ENCODE data around the gene TLE1.

The TLE1 gene

DNA sequence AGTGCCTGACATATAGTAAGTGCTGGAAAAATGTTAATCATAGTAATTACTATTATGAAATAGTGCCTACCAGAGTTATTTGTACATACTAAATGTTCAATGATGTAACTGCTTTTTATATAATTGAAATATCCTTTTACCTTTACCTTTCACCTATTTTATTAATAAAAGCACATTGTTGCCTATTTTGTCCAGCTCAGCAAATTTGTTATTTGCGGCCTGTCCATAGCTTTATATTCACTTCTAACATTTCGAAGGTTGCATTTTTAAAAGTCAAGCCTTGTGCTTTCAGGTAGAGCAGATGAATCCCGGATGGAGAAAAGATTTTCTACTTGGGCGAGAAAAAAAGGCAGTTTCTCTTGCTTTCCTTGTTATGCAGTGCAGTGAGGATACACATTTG is 119.3 kb downstream of the TLE1 start:
- DNase-seq = no peak

GRCh38 chr9:81566074-81566698 is 123.2 kb downstream of the TLE1 start:
- no peak for DNase-seq

- DNase-seq = no peak
Measured at GRCh38 chr9:81565609-81566008, 123.7 kb downstream of the TLE1 start.

- DNase-seq = no peak
Measured at GRCh38 chr9:81565144-81565543, 124.2 kb downstream of the TLE1 start.

DNA sequence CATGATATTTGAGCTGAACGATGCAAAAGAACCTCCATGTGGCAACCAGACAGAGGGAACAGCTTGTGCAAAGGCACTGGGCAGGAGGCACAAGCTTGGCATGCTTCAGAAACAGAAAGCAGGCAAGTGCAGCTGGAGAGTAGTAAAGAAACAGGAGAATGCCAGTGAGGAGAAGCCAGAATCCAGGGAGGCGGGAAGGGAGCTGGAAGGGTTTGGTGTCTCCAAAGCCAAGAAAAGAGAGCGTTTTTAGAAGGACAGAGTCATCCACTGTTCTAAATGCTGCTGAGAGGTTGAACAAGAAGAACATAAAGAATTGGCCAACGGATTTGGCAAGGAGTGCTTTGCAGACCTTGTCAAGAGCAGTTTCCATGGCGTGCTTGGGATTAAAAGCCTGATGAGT is 124.7 kb downstream of the TLE1 start:
- DNase-seq = no peak

DNA sequence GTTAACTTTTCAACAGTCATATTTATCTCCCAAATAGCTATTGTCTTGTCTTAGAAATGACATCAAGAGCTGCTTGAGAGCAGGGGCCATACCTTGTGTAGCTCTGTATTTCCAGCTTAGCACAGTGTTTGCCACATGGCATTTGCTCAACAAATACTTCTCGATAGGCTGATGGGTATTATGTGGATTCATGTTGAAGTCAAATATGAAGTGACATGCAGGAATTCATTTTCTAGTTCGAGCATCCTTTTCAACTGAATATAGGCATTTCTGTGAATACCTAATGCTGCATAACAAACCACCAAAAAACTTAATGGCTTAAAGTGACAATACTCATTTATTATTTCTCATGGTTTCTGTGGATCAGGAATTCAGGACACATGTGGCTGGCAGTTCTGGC is 125.6 kb downstream of the TLE1 start:
- DNase-seq = no peak

GRCh38 chr9:81563020-81563407 is 126.3 kb downstream of the TLE1 start:
- no peak for DNase-seq

- no peak for DNase-seq
Measured at GRCh38 chr9:81562231-81563019, 126.9 kb downstream of the TLE1 start.

DNA sequence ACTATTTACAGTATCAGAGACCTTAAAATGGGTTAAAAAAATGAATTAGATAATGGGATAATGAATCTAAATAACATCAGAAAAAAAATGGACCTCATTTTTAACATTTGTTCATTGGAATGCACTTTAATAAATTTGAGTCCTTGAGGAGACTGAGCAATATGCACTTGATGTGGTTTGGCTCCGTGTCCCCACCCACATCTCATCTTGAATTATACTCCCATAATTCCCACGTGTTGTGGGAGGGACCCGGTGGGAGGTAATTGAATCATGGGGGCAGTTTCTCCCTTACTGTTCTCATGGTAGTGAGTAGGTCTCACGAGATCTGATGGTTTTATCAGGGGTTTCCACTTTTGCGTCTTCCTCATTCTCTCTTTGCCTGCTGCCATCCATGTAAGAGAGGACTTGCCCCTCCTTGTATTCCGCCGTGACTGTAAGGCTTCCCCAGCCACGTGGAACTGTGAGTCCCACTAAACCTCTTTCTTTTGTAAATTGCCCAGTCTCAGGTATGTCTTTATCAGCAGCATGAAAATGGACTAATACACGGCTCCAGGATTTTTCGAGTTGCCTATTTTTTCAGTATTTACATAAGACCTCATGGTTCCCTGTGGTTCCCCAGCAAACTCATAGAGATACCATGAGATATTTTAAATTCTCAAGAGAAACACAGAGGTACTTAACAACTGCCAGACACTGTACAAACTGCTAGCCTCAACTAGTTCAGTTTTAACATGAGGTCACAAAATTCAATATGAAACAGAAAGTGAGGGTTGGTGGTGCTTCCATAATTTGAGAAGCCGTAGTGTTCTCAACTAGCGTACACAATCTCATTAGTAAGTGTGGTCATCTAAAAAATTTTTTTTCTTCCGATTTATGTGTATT is 128.3 kb downstream of the TLE1 start:
- DNase-seq = no peak

- DNase-seq = no peak
Measured at GRCh38 chr9:81559709-81560108, 129.6 kb downstream of the TLE1 start.

DNA sequence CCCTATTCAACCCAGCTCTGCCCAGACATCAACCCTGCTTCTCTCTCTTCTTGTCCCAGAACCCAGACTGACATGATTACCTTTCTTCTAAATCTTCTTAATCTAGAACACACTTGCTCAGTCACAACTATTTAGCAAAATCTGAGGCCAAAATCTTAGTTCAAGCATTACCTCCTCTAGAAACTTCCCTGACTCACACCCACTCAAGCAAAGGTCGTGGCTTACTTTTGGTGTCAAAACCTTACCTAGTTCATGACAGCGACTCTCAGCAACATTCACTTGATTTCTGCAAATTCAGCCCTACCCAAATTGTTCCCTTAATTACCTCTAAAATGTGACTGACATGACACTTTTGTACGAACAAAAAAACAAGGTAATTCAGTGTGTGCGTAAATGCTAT is 130.2 kb downstream of the TLE1 start:
- DNase-seq = no peak

GRCh38 chr9:81558091-81558830 is 131.1 kb downstream of the TLE1 start:
- DNase-seq = no peak

GRCh38 chr9:81557452-81558090 is 131.8 kb downstream of the TLE1 start:
- DNase-seq = no peak

DNA sequence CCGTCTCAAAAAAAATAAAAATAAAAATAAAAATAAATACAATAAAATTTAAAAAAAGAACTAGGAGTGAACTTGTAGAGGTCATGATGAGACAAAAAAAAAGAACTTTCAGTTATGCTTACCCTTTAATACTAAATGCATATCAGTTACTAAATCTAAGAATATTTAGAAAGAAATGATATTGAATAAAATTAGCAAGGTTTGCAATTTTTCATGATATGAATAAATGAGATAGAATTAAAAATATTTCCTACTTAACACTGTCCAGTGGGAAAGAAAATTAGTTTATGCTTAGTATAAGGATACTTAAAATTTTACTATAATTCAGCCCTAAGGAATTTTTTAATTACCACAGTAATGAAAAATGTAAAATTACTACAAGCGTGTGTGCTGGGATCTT is 132.4 kb downstream of the TLE1 start:
- DNase-seq = no peak

GRCh38 chr9:81552581-81552991 is 136.8 kb downstream of the TLE1 start:
- DNase-seq = no peak

DNA sequence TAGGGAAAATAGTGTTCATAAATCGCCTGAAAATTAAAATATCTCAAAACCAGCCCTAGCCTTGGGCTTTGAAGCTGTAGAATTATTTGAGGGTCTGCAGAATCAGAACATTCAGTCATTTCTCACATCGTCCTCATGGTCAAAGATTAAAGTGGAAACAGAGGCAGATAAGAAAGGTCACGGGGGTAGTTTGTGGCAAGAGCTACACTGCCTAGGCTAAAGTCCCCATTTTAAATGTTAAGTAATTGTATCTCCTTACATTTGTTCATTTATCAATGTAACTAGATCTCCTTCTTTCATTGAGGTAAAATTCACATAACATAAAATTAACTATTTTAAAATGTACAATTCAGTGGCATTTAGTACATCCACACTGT is 139.2 kb downstream of the TLE1 start:
- DNase-seq = no peak

DNA sequence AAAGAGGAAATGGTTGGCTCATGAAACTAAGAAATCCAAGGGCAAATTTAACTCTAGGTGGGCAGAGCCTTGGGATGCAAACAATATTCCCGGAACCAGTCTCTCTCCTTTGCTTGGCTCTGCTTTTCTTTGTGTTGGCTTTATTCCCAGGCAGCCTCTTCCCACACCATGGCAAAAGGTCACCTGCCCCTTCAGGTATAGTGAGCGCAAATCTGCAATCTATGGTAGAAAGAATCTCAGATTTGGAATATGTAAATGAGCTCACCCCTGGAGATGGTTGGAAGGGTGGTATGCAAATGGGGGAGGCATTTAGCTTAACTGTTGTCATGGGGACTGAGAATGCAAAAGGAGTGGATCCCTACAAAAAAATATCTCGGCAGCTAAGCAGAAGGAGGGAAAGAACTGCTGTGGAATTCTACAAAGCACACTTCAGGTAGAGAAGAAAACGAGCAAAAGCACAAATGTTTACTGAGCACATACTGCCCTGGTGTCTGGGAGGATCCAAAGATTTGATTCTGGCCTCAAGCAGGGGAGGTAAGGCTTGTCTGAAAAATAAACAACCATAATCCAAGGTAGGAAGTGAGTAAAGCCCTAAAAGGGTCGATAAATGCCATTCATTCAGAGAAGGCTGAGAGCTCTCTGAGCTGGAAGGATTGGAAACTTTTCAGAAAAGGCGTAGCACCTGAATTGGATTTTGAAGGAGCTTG is 139.7 kb downstream of the TLE1 start:
- DNase-seq = no peak

DNA sequence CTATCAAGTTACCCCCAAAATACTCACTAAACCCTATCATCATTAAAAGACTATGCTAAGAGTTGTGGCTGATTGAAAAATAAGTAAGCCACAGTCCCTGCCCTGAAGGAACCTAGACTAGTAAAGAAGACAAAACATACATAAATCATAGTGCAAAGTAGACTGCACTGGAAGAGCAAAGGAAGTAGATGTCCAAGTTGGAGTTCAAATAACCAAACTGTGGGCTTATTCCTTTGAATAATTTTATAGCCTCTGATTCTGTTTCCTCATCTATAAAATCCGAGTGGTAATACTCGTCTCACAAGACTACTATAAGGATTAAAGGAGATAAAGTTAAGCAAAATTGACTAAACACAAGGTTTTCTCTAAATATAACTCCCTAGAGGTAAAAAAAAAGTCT is 140.4 kb downstream of the TLE1 start:
- no peak for DNase-seq

GRCh38 chr9:81546489-81546888 is 142.9 kb downstream of the TLE1 start:
- DNase-seq = no peak

- no peak for DNase-seq
Measured at GRCh38 chr9:81543695-81544094, 145.7 kb downstream of the TLE1 start.

DNA sequence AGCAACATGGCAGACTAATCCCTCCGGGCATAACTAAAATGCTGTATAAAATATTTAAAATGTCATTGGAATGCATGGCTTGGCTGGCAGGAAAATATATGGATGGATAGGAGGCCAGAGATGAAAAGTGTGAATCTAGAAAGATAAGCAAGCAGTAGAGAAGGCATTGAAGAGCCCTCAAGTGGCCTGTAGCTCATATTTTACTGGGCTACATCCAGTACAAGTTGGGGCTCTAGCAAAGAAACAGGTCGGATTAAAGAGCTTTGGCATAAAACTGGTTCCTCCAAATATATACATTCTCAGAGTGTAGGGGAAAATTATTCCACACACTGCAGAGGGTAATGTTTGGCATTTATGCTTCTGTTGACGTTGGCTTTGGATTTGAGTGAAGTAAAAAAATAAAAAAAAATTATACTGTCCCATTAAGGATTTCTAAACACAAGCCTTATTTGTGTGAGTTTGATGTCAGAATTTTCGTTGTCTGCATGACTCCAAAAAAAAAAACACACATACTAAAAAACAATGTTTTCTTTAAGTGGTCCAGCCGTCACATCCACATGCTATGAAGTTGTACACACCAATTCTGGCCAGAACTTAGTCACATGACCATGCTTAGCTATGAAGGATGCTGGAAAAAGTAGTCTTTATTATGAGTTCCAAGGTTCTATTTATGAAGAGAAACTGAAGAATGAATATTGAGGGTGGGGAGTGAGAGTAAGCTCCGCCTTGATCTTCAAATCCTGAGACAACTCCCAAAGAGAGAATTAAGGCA is 147.0 kb downstream of the TLE1 start:
- DNase-seq = no peak

Measured in T-helper 9 cell (primary cell).